Fibroblast of pulmonary artery (primary cell): ENCODE measurements around the gene KIF4B.
"Not testable (repeated sequence)": the region's sequence is repeated elsewhere in the genome, so short reads cannot be mapped to it uniquely, and the experiment has no call there.

ENCODE experiments used
- DNase-seq: peaks from one replicate; pipeline ENCODE4 v3.0.0-alpha.2; 2010; ENCODE audit warnings: low read depth
- H3K4me3 ChIP-seq: replicated peaks from 2 replicates; pipeline ENCODE4 v1.5.1; 2011; ENCODE audit warnings: low read depth, mild to moderate bottlenecking, control low read depth, low read length, moderate library complexity
- CTCF ChIP-seq: IDR thresholded peaks from 2 replicates; pipeline ENCODE4 v1.5.1; 2011; ENCODE audit warnings: mild to moderate bottlenecking, control low read depth, low read length, inconsistent platforms; ENCODE audit errors: missing control alignments

The KIF4B gene

GRCh38 chr5:154971501-154971900 is 42.1 kb upstream of the KIF4B start:
- DNase-seq, result peak; percentile 66
- TF ChIP-seq CTCF, result no peak
- H3K4me3 ChIP-seq, result no peak overlapping the region

GRCh38 chr5:154972476-154973080 is 41.0 kb upstream of the KIF4B start:
- DNase-seq, result peak; percentile 70
- H3K4me3 ChIP-seq, result no peak overlapping the region
- peak; percentile 80 for TF ChIP-seq CTCF

- DNase-seq, H3K4me3 ChIP-seq: not testable (repeated sequence)
These were observed 37.5 kb upstream of the KIF4B start for GRCh38 chr5:154976082-154976481.

GRCh38 chr5:154977409-154977808 is 36.1 kb upstream of the KIF4B start:
- no peak overlapping the region for H3K4me3 ChIP-seq
- TF ChIP-seq CTCF, result no peak
- peak; percentile 23 for DNase-seq

GRCh38 chr5:154978294-154978693 is 35.3 kb upstream of the KIF4B start:
- DNase-seq, H3K4me3 ChIP-seq: not testable (repeated sequence)

GRCh38 chr5:154984946-154985516 is 28.5 kb upstream of the KIF4B start:
- DNase-seq, result no peak
- no peak for TF ChIP-seq CTCF
- no peak overlapping the region for H3K4me3 ChIP-seq

- H3K4me3 ChIP-seq, result no peak overlapping the region
- DNase-seq, result peak; percentile 75
- TF ChIP-seq CTCF, result no peak
These were observed 27.4 kb upstream of the KIF4B start for GRCh38 chr5:154986151-154986550.

- DNase-seq, result no peak
These were observed 23.9 kb upstream of the KIF4B start for GRCh38 chr5:154989626-154990025.

More at GRCh38 chr5:154989626-154990025, 23.9 kb upstream of the KIF4B start:
- no peak for TF ChIP-seq CTCF
- H3K4me3 ChIP-seq, result no peak overlapping the region
